Measurements from ENCODE around the gene SGIP1.

SGIP1 gene

GRCh38 chr1:66533804-66534740 lies at the start of gene SGIP1:
Gene SGIP1 (plus strand): TSS chr1:66534153. CDS start chr1:66534359, 206 bp downstream.
- DNase-seq = no peak

- no peak for DNase-seq
These were observed 44.8 kb upstream of the SGIP1 start for GRCh38 chr1:66489151-66489550.

- no peak for DNase-seq
These were observed 43.9 kb upstream of the SGIP1 start for GRCh38 chr1:66489972-66490601.

GRCh38 chr1:66490816-66491215 lies 43.1 kb upstream of the SGIP1 start:
- DNase-seq = no peak

- no peak for DNase-seq
These were observed 41.5 kb upstream of the SGIP1 start for GRCh38 chr1:66492424-66492823.

GRCh38 chr1:66493731-66494130 lies 40.2 kb upstream of the SGIP1 start:
- no peak for DNase-seq

GRCh38 chr1:66494482-66494881 lies 39.5 kb upstream of the SGIP1 start:
- DNase-seq = no peak

- no peak for DNase-seq
These were observed 38.5 kb upstream of the SGIP1 start for GRCh38 chr1:66495495-66495894.

GRCh38 chr1:66497910-66498309 lies 36.0 kb upstream of the SGIP1 start:
- no peak for DNase-seq

- DNase-seq = no peak
These were observed 33.7 kb upstream of the SGIP1 start for GRCh38 chr1:66500301-66500700.

GRCh38 chr1:66502086-66502485 lies 31.9 kb upstream of the SGIP1 start:
- no peak for DNase-seq

GRCh38 chr1:66503841-66504470 lies 30.0 kb upstream of the SGIP1 start:
- peak; percentile 44 for DNase-seq

- no peak for DNase-seq
These were observed 28.1 kb upstream of the SGIP1 start for GRCh38 chr1:66505671-66506392.

- DNase-seq = no peak
These were observed 27.6 kb upstream of the SGIP1 start for GRCh38 chr1:66506393-66506687.

- no peak for DNase-seq
These were observed 27.0 kb upstream of the SGIP1 start for GRCh38 chr1:66506991-66507390.

GRCh38 chr1:66510407-66510806 lies 23.5 kb upstream of the SGIP1 start:
- DNase-seq = no peak

- DNase-seq = no peak
These were observed 22.8 kb upstream of the SGIP1 start for GRCh38 chr1:66511118-66511517.

- no peak for DNase-seq
These were observed 16.0 kb upstream of the SGIP1 start for GRCh38 chr1:66517959-66518358.

GRCh38 chr1:66518654-66519053 lies 15.3 kb upstream of the SGIP1 start:
- no peak for DNase-seq

GRCh38 chr1:66519992-66520391 lies 14.0 kb upstream of the SGIP1 start:
- DNase-seq = no peak

GRCh38 chr1:66520655-66521054 lies 13.3 kb upstream of the SGIP1 start:
- DNase-seq = no peak

- no peak for DNase-seq
These were observed 12.1 kb upstream of the SGIP1 start for GRCh38 chr1:66521721-66522365.

- DNase-seq = no peak
These were observed 10.4 kb upstream of the SGIP1 start for GRCh38 chr1:66523562-66523961.
